ENCODE results near the gene DAPP1.

GRCh38 chr4:99846891-99847290, 30.3 kb downstream of the DAPP1 start:
- TF ChIP-seq CTCF (IDR thresholded peaks at IDR 0.05) (no peak), EZH2 (IDR thresholded peaks at IDR 0.05) (no peak)

Measured in neural progenitor cell (in vitro differentiated cells).